Measurements from ENCODE around the gene SASH3. TPM values are rescaled to one million over a fixed set of nuclear protein-coding genes. Genes with fewer than 3 reads are reported as not detected.

Gene SASH3
- total and polyA plus RNA-seq, 5 experiments from 2014 or later = 100 to 187 (median 154) TPM

GRCh38 chrX:129825746-129826505, 46.2 kb downstream of the SASH3 start:
- POLR2A ChIA-PET = interaction anchor here (1.0 to 1.1 kb wide), 2 partner anchors 39 to 194 kb away, joined by 3 read pairs; no protein-coding TSS in a partner anchor
- DNase-seq (no peak), ATAC-seq (no peak)
- Mint-ChIP-seq H3K36me3 (peaks cover 0 to 10% (median 0%) of the 10 kb centered on the region in 3 donors), H3K27ac (peak overlapping the region in 2 of 10 donors; percentile 64 to 66), H3K9me3 (no peaks in the 10 kb centered on the region), H3K4me3 (no peak overlapping the region), H3K4me1 (peaks cover 4 to 13% (median 8%) of the 10 kb centered on the region in 4 donors), H3K27me3 (no peaks in the 10 kb centered on the region)

- Mint-ChIP-seq H3K4me1 (peaks cover 4 to 9% (median 6%) of the 10 kb centered on the region in 4 donors), H3K4me3 (no peak overlapping the region), H3K27me3 (no peaks in the 10 kb centered on the region), H3K9me3 (no peaks in the 10 kb centered on the region), H3K27ac (peak overlapping the region in 1 of 10 donors; percentile 57), H3K36me3 (peaks cover 0 to 13% (median 0%) of the 10 kb centered on the region in 3 donors)
- DNase-seq = no peak
- ATAC-seq = no peak
- POLR2A ChIA-PET = interaction anchor here (0.9 kb wide), 1 partner anchor 196 kb away, joined by 3 read pairs; no protein-coding TSS in a partner anchor
Observed at GRCh38 chrX:129830494-129830893, 50.7 kb downstream of the SASH3 start.

- H3K27ac Mint-ChIP-seq = no peak overlapping the region
- peaks cover 0 to 6% (median 4%) of the 10 kb centered on the region in 4 donors for H3K4me1 Mint-ChIP-seq
- no peaks in the 10 kb centered on the region for H3K27me3 Mint-ChIP-seq
- peaks cover 0 to 12% (median 0%) of the 10 kb centered on the region in 3 donors for H3K36me3 Mint-ChIP-seq
- POLR2A ChIA-PET = interaction anchor here (0.9 kb wide), 1 partner anchor 196 kb away, joined by 3 read pairs; no protein-coding TSS in a partner anchor
- DNase-seq (no peak), ATAC-seq (no peak)
- no peaks in the 10 kb centered on the region for H3K9me3 Mint-ChIP-seq
- H3K4me3 Mint-ChIP-seq = no peak overlapping the region
Observed at GRCh38 chrX:129831091-129831885, 51.5 kb downstream of the SASH3 start.

GRCh38 chrX:129833153-129833990, 53.6 kb downstream of the SASH3 start:
- peaks cover 0 to 7% (median 0%) of the 10 kb centered on the region in 3 donors for H3K36me3 Mint-ChIP-seq
- H3K27ac Mint-ChIP-seq = no peak overlapping the region
- no peaks in the 10 kb centered on the region for H3K9me3 Mint-ChIP-seq
- H3K27me3 Mint-ChIP-seq = no peaks in the 10 kb centered on the region
- H3K4me1 Mint-ChIP-seq = peaks cover 0 to 6% (median 0%) of the 10 kb centered on the region in 4 donors
- ATAC-seq (no peak), DNase-seq (no peak)
- POLR2A ChIA-PET = interaction anchor here (1.1 kb wide), 1 partner anchor 154 kb away, joined by 6 read pairs; no protein-coding TSS in a partner anchor
- no peak overlapping the region for H3K4me3 Mint-ChIP-seq

- Mint-ChIP-seq H3K27ac (no peak overlapping the region), H3K9me3 (no peaks in the 10 kb centered on the region), H3K4me1 (peaks cover 2 to 10% (median 6%) of the 10 kb centered on the region in 4 donors), H3K4me3 (no peak overlapping the region), H3K27me3 (no peaks in the 10 kb centered on the region), H3K36me3 (peaks cover 0 to 6% (median 0%) of the 10 kb centered on the region in 3 donors)
- POLR2A ChIA-PET = no interaction called here
- no peak for ATAC-seq
- DNase-seq = no peak
Observed at GRCh38 chrX:129836827-129837226, 57.1 kb downstream of the SASH3 start.

- no peaks in the 10 kb centered on the region for H3K27me3 Mint-ChIP-seq
- ATAC-seq = no peak
- H3K27ac Mint-ChIP-seq = no peak overlapping the region
Observed at GRCh38 chrX:129840344-129840743, 60.6 kb downstream of the SASH3 start.

GRCh38 chrX:129842510-129843208, 62.9 kb downstream of the SASH3 start:
- Mint-ChIP-seq H3K4me3 (peak overlapping the region; percentile 77 to 92 (median 82)), H3K36me3 (peaks cover 0 to 3% (median 0%) of the 10 kb centered on the region in 3 donors), H3K4me1 (peaks cover 15 to 39% (median 27%) of the 10 kb centered on the region in 4 donors), H3K9me3 (no peaks in the 10 kb centered on the region), H3K27me3 (no peaks in the 10 kb centered on the region), H3K27ac (peak overlapping the region in 9 of 10 donors; percentile 16 to 75 (median 70))
- POLR2A ChIA-PET = interaction anchor here (1.3 kb wide), 1 partner anchor 63 kb away, joined by 4 read pairs; the partner anchor contains the start of gene UTP14A
- DNase-seq = no peak
- ATAC-seq = no peak

More at GRCh38 chrX:129840344-129840743, 60.6 kb downstream of the SASH3 start:
- Mint-ChIP-seq H3K4me1 (peaks cover 5 to 23% (median 12%) of the 10 kb centered on the region in 4 donors), H3K9me3 (no peaks in the 10 kb centered on the region), H3K4me3 (no peak overlapping the region), H3K36me3 (peaks cover 0 to 3% (median 0%) of the 10 kb centered on the region in 3 donors)
- DNase-seq = no peak
- POLR2A ChIA-PET = no interaction called here

GRCh38 chrX:129843209-129843458, 63.4 kb downstream of the SASH3 start:
- no peaks in the 10 kb centered on the region for H3K27me3 Mint-ChIP-seq
- H3K36me3 Mint-ChIP-seq = peaks cover 0 to 3% (median 0%) of the 10 kb centered on the region in 3 donors
- peak overlapping the region in 8 of 10 donors; percentile 23 to 75 (median 70) for H3K27ac Mint-ChIP-seq
- POLR2A ChIA-PET = interaction anchor here (0.5 to 1.3 kb wide), 3 partner anchors 63 to 70 kb away, joined by 4 to 5 read pairs (median 5); partner anchors contain the start of gene UTP14A
- H3K4me3 Mint-ChIP-seq = peak overlapping the region; percentile 77 to 94 (median 88)
- H3K4me1 Mint-ChIP-seq = peaks cover 15 to 39% (median 27%) of the 10 kb centered on the region in 4 donors
- ATAC-seq = no peak
- no peaks in the 10 kb centered on the region for H3K9me3 Mint-ChIP-seq
- DNase-seq = no peak

- ATAC-seq = peak; percentile 96 to 97
- POLR2A ChIA-PET = interaction anchor here (0.5 to 1.3 kb wide), 3 partner anchors 62 to 71 kb away, joined by 4 to 5 read pairs (median 5); partner anchors contain the start of gene UTP14A
Observed at GRCh38 chrX:129843459-129844306, 63.9 kb downstream of the SASH3 start, which contains the start of gene ZDHHC9. ZDHHC9 (minus strand) TSS chrX:129843886; CDS start chrX:129841945, 1,941 bp downstream.

More at GRCh38 chrX:129843459-129844306, 63.9 kb downstream of the SASH3 start, which contains the start of gene ZDHHC9:
- H3K27ac Mint-ChIP-seq = peak within 1 kb of the TSS; percentile 72 to 95 (median 84)
- H3K4me1 Mint-ChIP-seq = peaks cover 15 to 39% (median 27%) of the 10 kb centered on the region in 4 donors
- peak; percentile 71 to 92 (median 84) for DNase-seq
- H3K36me3 Mint-ChIP-seq = peaks cover 0 to 3% (median 0%) of the 10 kb centered on the region in 3 donors
- H3K4me3 Mint-ChIP-seq = peak within 1 kb of the TSS; percentile 89 to 94 (median 92)
- no peaks in the 10 kb centered on the region for H3K9me3 Mint-ChIP-seq
- H3K27me3 Mint-ChIP-seq = no peaks in the 10 kb centered on the region
